Esophagus (tissue), 2 donors: Measurements from ENCODE around the gene LCLAT1. TPM values are rescaled to one million over a fixed set of nuclear protein-coding genes. Genes with fewer than 3 reads are reported as not detected.

ENCODE experiments used
- H3K27ac ChIP-seq, 2 donors: one replicate each; pipeline ENCODE4 v1.5.1; 2013; ENCODE audit warnings: low read depth in 2 of 2, mild to moderate bottlenecking in 2 of 2, inconsistent platforms in 1 of 2, low read length in 1 of 2, moderate library complexity in 1 of 2
- H3K27me3 ChIP-seq, 2 donors: one replicate each; pipeline ENCODE4 v1.6.1; 2013; ENCODE audit warnings: low read length in 2 of 2, control low read depth in 1 of 2, mild to moderate bottlenecking in 1 of 2; ENCODE audit not compliant: insufficient read depth in 2 of 2, control insufficient read depth in 1 of 2
- H3K36me3 ChIP-seq, 2 donors: one replicate each; pipeline ENCODE4 v1.6.1; 2013; ENCODE audit warnings: low read length in 1 of 2; ENCODE audit not compliant: control insufficient read depth in 2 of 2, insufficient read depth in 2 of 2
- H3K4me1 ChIP-seq, 2 donors: one replicate each; pipeline ENCODE4 v1.6.1; 2013; ENCODE audit warnings: low read length in 1 of 2; ENCODE audit not compliant: control insufficient read depth in 2 of 2, insufficient read depth in 2 of 2
- H3K4me3 ChIP-seq, 2 donors: one replicate each; pipeline ENCODE4 v1.5.1; 2013; ENCODE audit warnings: low read length in 2 of 2, mild to moderate bottlenecking in 2 of 2, low read depth in 1 of 2, moderate library complexity in 1 of 2
- H3K9me3 ChIP-seq, 2 donors: one replicate each; pipeline ENCODE4 v1.6.1; 2013; ENCODE audit warnings: mild to moderate bottlenecking in 2 of 2, low read depth in 1 of 2, low read length in 1 of 2, moderate library complexity in 1 of 2; ENCODE audit not compliant: control insufficient read depth in 2 of 2, insufficient read depth in 1 of 2
- WGBS, 2 donors: extraction: QIAGEN DNeasy Blood & Tissue Kit; methylation state at CpG; one replicate each; pipeline ENCODE4 v1.1.7; 2013; 5-methylcytosine and 5-hydroxymethylcytosine counted together
- polyA plus RNA-seq, 2 donors: library from polyadenylated mRNA; stranded (reverse); fragments of 200-250 nt; gene quantifications; one replicate each; pipeline ENCODE4 v1.2.3, GENCODE V29; 2013
- donor health status: healthy with polysubstance abuse.
- donor health status: Bipolar disorder and iron deficiency.

The LCLAT1 gene
- polyA plus RNA-seq, 2 donors, result 1.6 to 2.0 TPM

DNA sequence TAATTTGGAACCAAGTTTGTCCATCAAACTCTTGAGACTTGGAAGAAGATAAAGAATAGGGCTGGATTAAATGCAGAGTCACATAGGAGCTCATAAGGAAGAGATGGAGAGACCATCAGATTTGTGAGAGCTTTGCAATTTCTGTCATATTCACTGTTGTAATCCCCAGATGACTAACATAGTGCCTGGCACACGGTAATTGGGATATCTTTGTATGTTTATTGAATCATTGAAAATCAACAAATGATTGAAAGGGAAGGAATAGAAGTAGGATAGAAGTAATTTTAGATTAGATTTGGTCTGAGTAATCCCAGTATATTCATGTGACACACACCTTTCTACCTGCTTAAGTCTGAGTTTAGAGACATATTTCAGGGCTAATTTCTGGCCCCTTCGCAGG lies 75.4 kb downstream of the LCLAT1 start:
- Histone ChIP-seq H3K4me1 (no peaks in the 10 kb centered on the region), H3K27ac (no peak overlapping the region), H3K4me3 (no peak overlapping the region), H3K36me3 (peaks cover 0 to 5% of the 10 kb centered on the region in 2 donors), H3K9me3 (peaks cover 0 to 3% of the 10 kb centered on the region in 2 donors), H3K27me3 (no peaks in the 10 kb centered on the region)
- 78 to 83% methylated on average over 2 of the region's 2 CpGs for WGBS, 2 donors

DNA sequence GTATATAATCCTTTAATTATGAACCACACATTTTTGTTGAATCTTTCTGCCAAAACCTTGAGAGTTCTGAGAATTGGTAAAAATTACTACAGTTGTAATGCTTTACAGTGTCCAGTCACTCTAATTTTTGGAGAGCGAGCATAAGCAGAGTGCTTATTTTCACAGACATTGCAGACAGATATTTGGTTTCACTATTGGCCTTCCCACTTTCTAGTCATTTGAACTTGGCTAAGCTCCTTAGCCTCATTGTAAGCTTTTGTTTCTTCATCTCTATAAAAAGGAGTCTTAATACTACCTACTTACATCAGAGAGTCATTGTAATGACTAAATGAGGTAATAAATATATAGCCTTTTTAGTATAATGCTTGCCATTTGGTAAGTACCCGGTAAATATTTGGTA lies 80.4 kb downstream of the LCLAT1 start:
- H3K27ac ChIP-seq, result no peak overlapping the region
- no peak overlapping the region for H3K4me3 ChIP-seq
- H3K36me3 ChIP-seq, result no peaks in the 10 kb centered on the region
- WGBS, 2 donors, result 86 to 92% methylated on average over 2 of the region's 2 CpGs
- H3K27me3 ChIP-seq, result no peaks in the 10 kb centered on the region
- no peaks in the 10 kb centered on the region for H3K9me3 ChIP-seq
- no peaks in the 10 kb centered on the region for H3K4me1 ChIP-seq

DNA sequence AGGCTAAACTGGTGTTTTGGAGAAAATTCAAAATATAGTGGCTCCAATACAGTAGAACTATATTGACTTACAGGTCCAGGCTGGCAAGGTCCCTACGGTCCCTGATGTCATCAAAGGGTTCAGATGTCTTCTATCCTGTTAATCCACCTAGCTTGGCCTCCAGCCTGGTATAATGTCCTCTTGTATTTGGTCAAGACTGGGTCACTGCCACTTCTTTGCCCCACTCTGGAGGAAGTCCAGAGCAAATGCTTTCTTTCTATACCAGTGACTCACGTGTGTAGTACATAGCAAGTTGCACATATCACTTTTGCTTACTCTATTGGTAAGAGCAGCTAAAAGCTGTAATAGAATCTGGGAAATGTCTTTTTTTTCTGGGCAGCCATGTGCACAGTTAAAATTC lies 80.8 kb downstream of the LCLAT1 start:
- WGBS, 2 donors, result 81% methylated on average over 2 of the region's 2 CpGs
- Histone ChIP-seq H3K27me3 (no peaks in the 10 kb centered on the region), H3K4me1 (no peaks in the 10 kb centered on the region), H3K36me3 (no peaks in the 10 kb centered on the region), H3K27ac (no peak overlapping the region), H3K4me3 (no peak overlapping the region), H3K9me3 (no peaks in the 10 kb centered on the region)

DNA sequence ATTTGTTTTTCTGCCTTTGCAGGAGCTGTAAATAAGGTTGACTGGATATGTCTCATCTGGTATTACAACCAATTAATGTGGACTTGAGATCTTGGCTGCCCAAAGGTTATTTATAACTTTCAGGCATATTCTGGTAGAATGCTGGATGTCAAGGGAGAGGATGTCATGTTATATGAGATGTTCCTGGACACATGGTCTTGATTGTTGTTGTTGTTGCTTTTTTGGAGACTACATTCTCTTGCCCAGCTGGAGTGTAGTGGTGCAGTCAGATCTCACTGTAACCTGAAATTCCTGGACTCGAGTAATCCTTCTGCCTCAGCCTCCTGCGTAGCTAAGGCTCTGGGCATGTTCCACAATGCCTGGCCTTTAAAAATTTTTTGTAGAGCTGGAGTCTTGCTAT lies 83.3 kb downstream of the LCLAT1 start:
- WGBS, 2 donors, result 95 to 98% methylated on average over 2 of the region's 2 CpGs
- Histone ChIP-seq H3K27me3 (no peaks in the 10 kb centered on the region), H3K27ac (no peak overlapping the region), H3K36me3 (no peaks in the 10 kb centered on the region), H3K4me1 (no peaks in the 10 kb centered on the region), H3K4me3 (no peak overlapping the region), H3K9me3 (no peaks in the 10 kb centered on the region)

DNA sequence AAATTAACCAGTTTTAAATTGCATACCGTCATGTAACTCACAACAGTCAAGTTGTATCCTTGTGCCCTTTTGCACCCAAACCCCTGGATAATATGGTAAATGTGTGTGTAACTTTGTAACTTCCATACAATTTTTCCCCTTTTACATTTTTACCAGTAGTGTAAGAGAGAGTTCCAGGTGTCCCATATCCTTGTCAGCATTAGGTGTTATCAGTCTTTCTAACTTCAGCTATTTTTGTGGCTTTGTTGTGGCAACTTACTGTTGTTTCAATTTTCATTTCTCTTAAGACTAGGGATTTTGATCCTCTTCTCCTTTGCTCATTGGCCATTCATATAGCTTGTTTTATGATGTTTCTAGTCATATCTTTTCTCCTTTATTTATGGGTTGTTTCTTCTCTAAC lies 94.6 kb downstream of the LCLAT1 start:
- WGBS, 2 donors, result 95 to 100% methylated on average over 1 of the region's 1 CpG
- no peak overlapping the region for H3K27ac ChIP-seq
- H3K4me3 ChIP-seq, result no peak overlapping the region
- no peaks in the 10 kb centered on the region for H3K36me3 ChIP-seq
- H3K4me1 ChIP-seq, result no peaks in the 10 kb centered on the region
- H3K27me3 ChIP-seq, result no peaks in the 10 kb centered on the region
- H3K9me3 ChIP-seq, result no peaks in the 10 kb centered on the region

DNA sequence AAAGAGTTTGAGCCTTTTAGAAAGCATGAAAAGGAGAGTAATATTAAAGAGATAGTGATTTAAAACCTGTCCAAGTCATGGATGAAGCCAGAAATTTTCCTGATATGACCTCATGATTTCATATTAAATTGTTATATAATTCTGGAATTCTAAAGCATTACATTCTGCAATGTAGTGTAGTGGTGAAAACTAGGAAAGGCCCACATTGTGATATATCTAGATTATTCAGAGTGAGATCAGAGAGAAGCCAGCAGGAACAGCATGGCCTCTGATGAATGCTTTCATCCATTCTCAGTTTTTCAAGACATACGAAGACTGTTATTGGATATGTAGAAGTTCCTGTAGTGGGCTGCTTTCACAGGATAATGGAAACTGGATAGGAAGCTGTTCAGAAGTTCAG lies 98.8 kb downstream of the LCLAT1 start:
- Histone ChIP-seq H3K27me3 (no peaks in the 10 kb centered on the region), H3K4me1 (no peaks in the 10 kb centered on the region), H3K27ac (no peak overlapping the region), H3K36me3 (no peaks in the 10 kb centered on the region), H3K9me3 (no peaks in the 10 kb centered on the region), H3K4me3 (no peak overlapping the region)
- 73 to 81% methylated on average over 1 of the region's 1 CpG for WGBS, 2 donors

DNA sequence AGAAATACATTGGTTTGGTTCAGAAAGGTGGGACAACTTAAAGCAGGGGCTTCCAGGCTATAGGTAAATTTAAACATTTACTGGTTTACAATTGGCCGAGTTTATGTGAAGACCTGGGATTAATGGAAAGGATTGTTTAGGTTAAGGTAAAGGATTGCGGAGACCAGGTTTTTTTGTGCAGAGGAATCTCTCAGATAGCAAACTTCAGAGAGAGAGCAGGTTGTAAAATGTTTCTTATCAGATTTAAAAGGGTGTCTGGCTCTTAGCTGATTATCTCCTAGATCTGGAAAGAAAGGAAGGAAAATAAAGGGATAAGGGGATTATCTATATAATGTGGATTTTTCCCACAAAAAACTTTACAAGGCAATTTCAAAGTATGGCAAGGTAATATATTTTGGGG lies 101.3 kb downstream of the LCLAT1 start:
- no peaks in the 10 kb centered on the region for H3K27me3 ChIP-seq
- 92 to 93% methylated on average over 2 of the region's 2 CpGs for WGBS, 2 donors
- H3K27ac ChIP-seq, result no peak overlapping the region
- no peaks in the 10 kb centered on the region for H3K4me1 ChIP-seq
- no peaks in the 10 kb centered on the region for H3K9me3 ChIP-seq
- no peak overlapping the region for H3K4me3 ChIP-seq
- no peaks in the 10 kb centered on the region for H3K36me3 ChIP-seq

DNA sequence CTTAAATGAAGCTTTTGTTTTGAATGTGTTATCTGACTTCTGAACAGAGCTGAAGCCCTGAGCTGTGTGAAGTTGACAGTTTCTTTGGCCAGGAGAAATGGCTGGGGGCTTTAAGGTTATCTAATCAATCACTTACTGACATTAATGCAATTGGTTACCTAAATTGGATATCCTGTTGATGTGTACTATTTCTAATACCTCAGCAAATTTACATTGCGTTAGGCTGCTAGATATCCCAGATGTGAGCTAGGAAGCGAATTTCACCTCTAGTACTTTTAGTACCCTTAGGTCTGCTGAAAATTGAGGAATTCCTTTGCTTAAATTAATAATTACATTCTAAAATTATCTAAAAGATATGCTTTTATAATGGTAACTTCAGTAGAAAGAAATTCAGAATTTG lies 102.0 kb downstream of the LCLAT1 start:
- H3K27ac ChIP-seq, result no peak overlapping the region
- no peaks in the 10 kb centered on the region for H3K4me1 ChIP-seq
- WGBS, 2 donors, result 94 to 96% methylated on average over 2 of the region's 2 CpGs
- no peaks in the 10 kb centered on the region for H3K27me3 ChIP-seq
- no peaks in the 10 kb centered on the region for H3K9me3 ChIP-seq
- H3K4me3 ChIP-seq, result no peak overlapping the region
- H3K36me3 ChIP-seq, result no peaks in the 10 kb centered on the region

DNA sequence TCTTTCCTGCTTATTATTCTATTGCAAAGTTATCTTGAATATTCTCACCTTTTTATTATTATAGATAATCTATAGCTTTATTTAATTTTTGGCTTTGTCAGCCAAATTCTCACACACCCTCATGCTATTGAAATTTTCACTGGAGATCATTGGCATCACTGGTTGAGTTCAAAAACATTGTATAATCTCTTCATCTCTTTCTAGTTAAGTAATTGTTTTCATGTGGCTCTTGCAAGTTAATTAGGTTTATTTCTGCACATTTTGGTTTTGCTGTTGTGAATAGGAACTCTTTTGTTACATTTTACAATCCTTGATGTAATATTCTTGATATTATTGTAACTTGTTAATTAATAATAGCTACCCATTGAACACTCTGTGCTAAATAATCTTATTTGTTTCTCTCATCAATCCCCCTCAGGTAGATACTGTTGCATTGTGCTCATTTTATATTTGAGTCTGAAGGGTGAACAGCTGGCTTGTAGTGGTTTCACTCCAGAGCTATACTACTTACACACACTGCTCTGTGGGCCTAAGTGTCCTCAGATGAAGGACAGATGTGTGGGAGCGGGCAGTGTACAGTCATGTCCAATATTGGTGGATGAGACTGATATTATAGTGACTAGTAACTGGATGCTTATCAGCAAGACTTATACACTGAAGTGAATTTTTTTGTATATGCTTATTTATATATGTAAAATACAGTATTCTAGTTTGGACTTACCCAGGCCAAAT lies 112.7 kb downstream of the LCLAT1 start:
- no peaks in the 10 kb centered on the region for H3K9me3 ChIP-seq
- H3K27me3 ChIP-seq, result no peaks in the 10 kb centered on the region
- H3K36me3 ChIP-seq, result no peaks in the 10 kb centered on the region
- 97 to 98% methylated on average over 1 of the region's 1 CpG for WGBS, 2 donors
- H3K4me1 ChIP-seq, result no peaks in the 10 kb centered on the region
- H3K27ac ChIP-seq, result no peak overlapping the region
- H3K4me3 ChIP-seq, result no peak overlapping the region

DNA sequence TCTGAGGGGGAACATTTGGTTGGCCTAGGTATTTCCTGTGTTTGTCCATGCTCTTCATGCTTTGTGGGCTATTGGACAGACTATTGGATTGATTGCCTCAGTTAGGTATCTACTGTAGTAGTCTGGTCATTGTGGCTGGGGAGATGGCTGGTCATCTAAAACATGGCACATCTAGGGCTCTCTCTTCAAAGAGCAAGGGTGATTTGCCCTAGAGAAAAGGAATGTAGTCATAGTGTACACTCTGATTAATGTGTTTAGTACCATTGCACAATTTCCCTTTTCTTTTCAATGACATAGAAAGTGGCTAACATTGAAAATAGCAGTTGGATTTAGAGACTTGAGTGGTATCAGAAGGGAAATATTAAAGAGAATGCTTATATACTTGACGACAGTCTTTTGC lies 114.3 kb downstream of the LCLAT1 start:
- no peaks in the 10 kb centered on the region for H3K4me1 ChIP-seq
- 94 to 100% methylated on average over 1 of the region's 1 CpG for WGBS, 2 donors
- no peaks in the 10 kb centered on the region for H3K27me3 ChIP-seq
- no peaks in the 10 kb centered on the region for H3K36me3 ChIP-seq
- H3K4me3 ChIP-seq, result no peak overlapping the region
- no peak overlapping the region for H3K27ac ChIP-seq
- H3K9me3 ChIP-seq, result no peaks in the 10 kb centered on the region
